Cerebellar nuclear complex (tissue), 1 donor: Measurements from ENCODE around the gene RUFY1.
"Not testable (repeated sequence)": the region's sequence is repeated elsewhere in the genome, so short reads cannot be mapped to it uniquely, and the experiment has no call there.

Experiments
- DNase-seq, 2 experiments: peaks; one replicate each; lab custom pipeline; 2025; lab: John Stamatoyannopoulos, UW

Gene RUFY1

DNA sequence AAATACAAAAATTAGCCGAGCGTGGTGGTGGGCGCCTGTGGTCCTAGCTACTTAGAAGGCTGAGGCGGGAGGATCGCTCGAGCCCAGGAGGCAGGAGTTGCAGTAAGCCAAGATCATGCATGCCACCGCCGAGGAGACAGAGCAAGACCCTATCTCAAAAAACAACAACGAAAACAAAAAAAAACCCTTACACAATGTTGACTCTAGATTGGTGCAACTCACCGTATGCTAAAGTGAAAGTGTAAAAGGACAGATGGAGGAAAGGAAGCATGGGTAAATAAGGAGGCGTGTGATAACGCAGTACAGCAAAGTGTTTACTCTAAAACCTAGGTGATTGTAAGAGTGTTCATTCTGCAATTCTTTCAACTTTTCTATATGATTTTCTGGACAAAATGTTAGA is 15.9 kb upstream of the RUFY1 start:
- no peak for DNase-seq

- no peak for DNase-seq
Observed at GRCh38 chr5:179536676-179537075, 13.7 kb upstream of the RUFY1 start.

DNA sequence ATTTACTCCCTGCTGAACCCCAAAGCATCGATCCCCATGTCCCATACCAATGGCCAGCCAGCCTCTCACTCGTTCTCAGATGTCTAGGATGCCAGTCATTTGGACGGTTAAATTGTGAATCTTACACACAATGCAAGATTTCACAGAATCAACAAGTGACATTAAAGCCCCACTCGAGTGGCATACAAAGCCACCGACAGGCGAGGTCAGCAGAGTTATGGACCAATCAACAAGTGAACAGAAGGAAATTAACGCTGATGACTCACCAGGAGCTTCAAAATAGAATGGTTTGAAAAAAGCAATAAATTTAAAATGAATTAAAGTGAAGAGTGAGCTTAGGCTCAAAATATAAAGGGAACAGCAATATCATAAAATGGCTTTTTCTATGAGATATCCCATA is 8.2 kb upstream of the RUFY1 start:
- DNase-seq: no peak

- DNase-seq: not testable (repeated sequence)
Observed at GRCh38 chr5:179543275-179543674, 7.1 kb upstream of the RUFY1 start.

- DNase-seq: no peak
Observed at GRCh38 chr5:179553006-179553405, 2.7 kb downstream of the RUFY1 start.

DNA sequence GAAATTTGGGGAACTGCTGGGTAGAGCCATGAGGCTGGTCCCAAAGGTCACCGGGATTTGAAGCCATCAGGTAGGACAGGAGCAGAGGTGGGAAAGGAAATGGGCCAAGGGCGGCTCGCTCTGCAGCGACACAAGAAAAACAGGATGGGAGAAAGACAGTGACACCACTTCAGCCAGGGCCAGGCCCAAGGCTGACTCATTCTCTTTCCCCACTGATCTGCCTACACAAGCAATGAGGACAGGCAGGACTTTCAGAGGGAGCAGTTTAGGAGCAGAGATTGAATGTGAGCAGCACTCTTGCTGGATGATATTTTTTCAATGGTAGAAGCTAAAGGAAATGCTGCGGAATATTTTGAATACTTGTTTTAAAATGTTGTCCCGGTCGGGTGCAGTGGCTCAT is 3.5 kb downstream of the RUFY1 start:
- no peak for DNase-seq

GRCh38 chr5:179554981-179555380 is 4.6 kb downstream of the RUFY1 start:
- DNase-seq: no peak

- not testable (repeated sequence) for DNase-seq
Observed at GRCh38 chr5:179558261-179558799, 8.0 kb downstream of the RUFY1 start.

DNA sequence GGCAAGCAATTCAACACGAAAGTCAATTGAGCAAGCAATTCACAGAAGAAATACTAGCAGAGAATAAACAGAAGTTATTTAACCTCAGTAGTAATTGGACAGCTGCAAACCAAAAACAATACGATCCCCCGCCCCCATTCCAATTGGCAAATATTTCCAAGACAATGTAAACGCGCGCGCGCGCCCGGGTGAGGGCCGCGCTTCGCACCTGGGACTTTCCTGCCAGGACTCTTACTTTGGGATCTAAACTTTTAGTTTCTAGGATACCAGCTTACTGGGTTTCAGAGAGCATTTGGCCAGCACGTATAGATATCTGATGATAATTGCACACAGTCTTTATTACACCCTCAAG is 8.6 kb downstream of the RUFY1 start:
- DNase-seq: no peak

GRCh38 chr5:179559284-179560252 is 9.2 kb downstream of the RUFY1 start:
- DNase-seq: peak; percentile 96 to 97

GRCh38 chr5:179564526-179564925 is 14.2 kb downstream of the RUFY1 start:
- DNase-seq: no peak

- no peak for DNase-seq
Observed at GRCh38 chr5:179568721-179569120, 18.4 kb downstream of the RUFY1 start.

DNA sequence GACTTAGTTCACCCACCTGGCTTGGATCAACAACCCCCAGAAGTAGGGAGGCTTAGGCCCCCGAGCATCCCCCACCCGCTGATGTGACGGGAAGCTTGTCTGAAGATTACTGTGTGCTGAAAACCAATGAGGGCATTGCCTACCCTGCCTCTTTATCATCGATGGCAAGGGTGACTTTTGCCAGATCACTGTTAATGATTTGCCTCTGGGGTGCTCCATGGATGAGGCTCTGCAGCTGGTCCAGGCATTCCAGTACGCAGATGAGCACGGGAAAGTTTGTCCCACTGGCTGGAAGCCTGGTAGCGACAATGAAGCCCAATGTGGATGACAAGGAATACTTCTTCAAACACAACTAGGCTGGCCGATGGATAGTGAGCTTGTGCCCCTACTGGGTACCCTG is 22.0 kb downstream of the RUFY1 start:
- no peak for DNase-seq

- DNase-seq: no peak
Observed at GRCh38 chr5:179577286-179577960, 27.1 kb downstream of the RUFY1 start.

GRCh38 chr5:179585941-179586401 is 35.6 kb downstream of the RUFY1 start:
- DNase-seq: no peak

DNA sequence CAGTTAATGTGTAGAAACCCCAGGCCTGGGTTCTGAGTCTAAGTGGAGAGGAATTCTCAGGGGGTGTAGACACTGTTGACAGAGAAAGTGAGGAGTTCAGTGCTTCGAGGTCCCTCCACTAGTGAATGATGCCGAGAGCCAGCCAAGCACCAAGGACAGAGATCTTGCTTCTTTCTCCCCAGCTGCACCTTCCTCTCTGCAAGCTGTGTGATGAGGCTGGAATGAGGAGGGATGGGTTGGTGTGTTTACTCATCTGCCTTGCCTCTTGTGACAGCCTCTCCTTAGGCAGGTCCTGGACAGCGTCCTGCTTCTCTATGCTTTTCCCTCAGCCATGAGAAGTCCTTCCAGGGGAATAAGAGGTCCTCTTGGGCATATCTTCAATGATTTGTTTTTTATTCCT is 37.8 kb downstream of the RUFY1 start:
- no peak for DNase-seq

DNA sequence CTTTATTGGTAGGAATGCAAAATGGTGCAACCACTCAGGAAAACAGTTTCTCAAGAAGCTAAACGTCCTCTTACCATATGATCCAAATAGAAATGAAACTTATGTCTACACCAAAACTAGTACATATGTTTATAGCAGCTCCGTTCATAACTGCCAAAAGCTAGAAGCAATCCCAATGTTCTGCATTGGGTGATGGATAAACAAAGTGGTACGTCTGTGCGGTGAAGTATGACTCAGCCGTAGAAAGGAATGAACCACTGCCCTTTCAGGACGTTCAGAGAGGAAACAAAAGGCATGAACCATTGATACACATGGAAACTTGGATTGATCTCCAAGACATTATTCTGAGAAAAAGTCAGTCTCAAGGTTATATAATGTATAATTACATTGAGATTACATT is 45.6 kb downstream of the RUFY1 start:
- DNase-seq: no peak

DNA sequence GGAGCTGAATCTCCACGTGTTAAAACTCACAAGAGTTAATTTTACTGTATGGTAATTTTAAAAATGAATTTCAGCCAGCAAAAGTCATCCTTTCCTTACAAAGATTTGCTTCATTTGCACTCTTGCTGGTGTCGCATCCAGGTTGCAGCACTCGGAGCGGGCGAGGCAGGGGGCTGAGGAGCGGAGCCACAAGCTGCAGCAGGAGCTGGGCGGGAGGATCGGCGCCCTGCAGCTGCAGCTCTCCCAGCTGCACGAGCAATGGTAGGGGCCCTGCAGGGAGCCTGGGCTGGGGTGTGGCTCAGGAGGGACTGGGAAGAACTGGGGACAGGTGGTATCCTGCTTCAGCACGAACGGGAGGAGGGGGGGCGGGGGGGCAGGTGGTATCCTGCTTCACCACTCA is 46.1 kb downstream of the RUFY1 start:
- no peak for DNase-seq

GRCh38 chr5:179599100-179599499 is 48.7 kb downstream of the RUFY1 start:
- no peak for DNase-seq

GRCh38 chr5:179599566-179599965 is 49.2 kb downstream of the RUFY1 start:
- DNase-seq: no peak

- DNase-seq: no peak
Observed at GRCh38 chr5:179599973-179600372, 49.6 kb downstream of the RUFY1 start.

GRCh38 chr5:179601871-179602625 is 51.7 kb downstream of the RUFY1 start:
- no peak for DNase-seq
